Tibial artery (tissue), 4 donors: ENCODE measurements around the gene CTCFL.

Experiments used
- DNase-seq, 2 donors: peaks; one replicate each; pipeline ENCODE4 v3.0.0-alpha.2; 2019
- H3K27ac ChIP-seq, 2 donors: fragments of 200-600 bp; sonication (generic) in 1 of 2; 1 replicate in 1 of 2; 2 replicates in 1 of 2; pipeline ENCODE4 v1.5.1; 2018 to 2019; ENCODE audit warnings: mild to moderate bottlenecking in 1 of 2
- H3K27me3 ChIP-seq, 2 donors: fragments of 200-600 bp; sonication (generic) in 1 of 2; one replicate each; pipeline versions ENCODE4 v1.5.1 to v1.6.0; 2016 to 2019
- H3K36me3 ChIP-seq, 3 donors: fragments of 200-600 bp; sonication (generic) in 2 of 3; one replicate each; pipeline ENCODE4 v1.5.1; 2016 to 2019; ENCODE audit warnings: mild to moderate bottlenecking in 2 of 3
- H3K4me1 ChIP-seq, 4 donors: fragments of 200-600 bp; sonication (generic) in 2 of 4; 1 replicate in 3 of 4; 2 replicates in 1 of 4; pipeline ENCODE4 v1.5.1; 2016 to 2019
- H3K4me3 ChIP-seq, 2 donors: fragments of 200-600 bp; sonication (generic) in 1 of 2; 1 replicate in 1 of 2; 2 replicates in 1 of 2; pipeline ENCODE4 v1.5.1; 2018 to 2019; ENCODE audit warnings: mild to moderate bottlenecking in 2 of 2
- H3K9me3 ChIP-seq, 3 donors: fragments of 200-600 bp; sonication (generic) in 1 of 3; one replicate each; pipeline ENCODE4 v1.5.1; 2016 to 2019
- intact Hi-C: fragments of 100-400 bp; cut with DNase I; formaldehyde crosslinking; loops from one replicate; pipeline ENCODE4 v1.15.0; 2023; ENCODE audit warnings: low total_unique reads
- TF ChIP-seq, protein P1 (sequence below), 2 experiments: fragments of 200-600 bp in 1 of 2; fragments of 450-650 bp in 1 of 2; IDR thresholded peaks; one replicate each; pipeline ENCODE4 v1.5.1; 2017 to 2019; ENCODE audit warnings: antibody characterized with exemption in 2 of 2, mild to moderate bottlenecking in 1 of 2, moderate library complexity in 1 of 2

The CTCFL gene

DNA sequence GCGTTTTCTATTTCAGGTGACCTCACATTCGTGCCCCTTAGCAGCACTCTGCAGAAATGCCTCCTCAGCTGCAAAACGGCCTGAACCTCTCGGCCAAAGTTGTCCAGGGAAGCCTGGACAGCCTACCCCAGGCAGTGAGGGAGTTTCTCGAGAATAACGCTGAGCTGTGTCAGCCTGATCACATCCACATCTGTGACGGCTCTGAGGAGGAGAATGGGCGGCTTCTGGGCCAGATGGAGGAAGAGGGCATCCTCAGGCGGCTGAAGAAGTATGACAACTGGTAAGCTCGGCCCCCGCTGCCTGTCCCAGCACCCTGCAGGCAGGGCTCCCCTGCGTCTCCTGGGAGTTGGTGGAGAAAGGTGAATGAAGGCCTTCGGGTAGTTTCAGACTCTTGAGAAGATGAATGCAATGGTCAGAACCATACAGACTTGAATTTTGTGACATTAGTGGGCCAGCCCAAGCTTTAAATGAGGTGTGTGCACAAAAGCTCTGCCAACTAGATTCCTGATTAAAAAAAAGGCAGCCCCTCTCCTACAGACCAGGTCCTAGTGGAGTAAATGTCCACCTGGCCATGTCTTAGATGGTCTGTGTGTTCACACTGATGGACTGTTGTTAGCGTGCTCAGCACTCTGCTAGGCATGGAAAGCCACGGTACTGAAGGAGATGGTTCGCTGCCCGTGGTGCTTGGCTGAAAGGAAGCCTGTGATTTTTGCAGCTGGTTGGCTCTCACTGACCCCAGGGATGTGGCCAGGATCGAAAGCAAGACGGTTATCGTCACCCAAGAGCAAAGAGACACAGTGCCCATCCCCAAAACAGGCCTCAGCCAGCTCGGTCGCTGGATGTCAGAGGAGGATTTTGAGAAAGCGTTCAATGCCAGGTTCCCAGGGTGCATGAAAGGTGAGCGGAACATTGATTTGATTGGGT, 36.7 kb upstream of the CTCFL start:
- H3K9me3 ChIP-seq: no peaks in the 10 kb centered on the region
- intact Hi-C loops: no loop called here
- TF ChIP-seq, protein P1, sequence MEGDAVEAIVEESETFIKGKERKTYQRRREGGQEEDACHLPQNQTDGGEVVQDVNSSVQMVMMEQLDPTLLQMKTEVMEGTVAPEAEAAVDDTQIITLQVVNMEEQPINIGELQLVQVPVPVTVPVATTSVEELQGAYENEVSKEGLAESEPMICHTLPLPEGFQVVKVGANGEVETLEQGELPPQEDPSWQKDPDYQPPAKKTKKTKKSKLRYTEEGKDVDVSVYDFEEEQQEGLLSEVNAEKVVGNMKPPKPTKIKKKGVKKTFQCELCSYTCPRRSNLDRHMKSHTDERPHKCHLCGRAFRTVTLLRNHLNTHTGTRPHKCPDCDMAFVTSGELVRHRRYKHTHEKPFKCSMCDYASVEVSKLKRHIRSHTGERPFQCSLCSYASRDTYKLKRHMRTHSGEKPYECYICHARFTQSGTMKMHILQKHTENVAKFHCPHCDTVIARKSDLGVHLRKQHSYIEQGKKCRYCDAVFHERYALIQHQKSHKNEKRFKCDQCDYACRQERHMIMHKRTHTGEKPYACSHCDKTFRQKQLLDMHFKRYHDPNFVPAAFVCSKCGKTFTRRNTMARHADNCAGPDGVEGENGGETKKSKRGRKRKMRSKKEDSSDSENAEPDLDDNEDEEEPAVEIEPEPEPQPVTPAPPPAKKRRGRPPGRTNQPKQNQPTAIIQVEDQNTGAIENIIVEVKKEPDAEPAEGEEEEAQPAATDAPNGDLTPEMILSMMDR (IDR thresholded peaks at IDR 0.05): no peak
- H3K4me3 ChIP-seq: no peak overlapping the region
- peaks cover 0 to 6% (median 0%) of the 10 kb centered on the region in 4 donors for H3K4me1 ChIP-seq
- peaks cover 0 to 25% of the 10 kb centered on the region in 2 donors for H3K27me3 ChIP-seq
- H3K27ac ChIP-seq: no peak overlapping the region
- DNase-seq: no peak
- no peaks in the 10 kb centered on the region for H3K36me3 ChIP-seq

DNA sequence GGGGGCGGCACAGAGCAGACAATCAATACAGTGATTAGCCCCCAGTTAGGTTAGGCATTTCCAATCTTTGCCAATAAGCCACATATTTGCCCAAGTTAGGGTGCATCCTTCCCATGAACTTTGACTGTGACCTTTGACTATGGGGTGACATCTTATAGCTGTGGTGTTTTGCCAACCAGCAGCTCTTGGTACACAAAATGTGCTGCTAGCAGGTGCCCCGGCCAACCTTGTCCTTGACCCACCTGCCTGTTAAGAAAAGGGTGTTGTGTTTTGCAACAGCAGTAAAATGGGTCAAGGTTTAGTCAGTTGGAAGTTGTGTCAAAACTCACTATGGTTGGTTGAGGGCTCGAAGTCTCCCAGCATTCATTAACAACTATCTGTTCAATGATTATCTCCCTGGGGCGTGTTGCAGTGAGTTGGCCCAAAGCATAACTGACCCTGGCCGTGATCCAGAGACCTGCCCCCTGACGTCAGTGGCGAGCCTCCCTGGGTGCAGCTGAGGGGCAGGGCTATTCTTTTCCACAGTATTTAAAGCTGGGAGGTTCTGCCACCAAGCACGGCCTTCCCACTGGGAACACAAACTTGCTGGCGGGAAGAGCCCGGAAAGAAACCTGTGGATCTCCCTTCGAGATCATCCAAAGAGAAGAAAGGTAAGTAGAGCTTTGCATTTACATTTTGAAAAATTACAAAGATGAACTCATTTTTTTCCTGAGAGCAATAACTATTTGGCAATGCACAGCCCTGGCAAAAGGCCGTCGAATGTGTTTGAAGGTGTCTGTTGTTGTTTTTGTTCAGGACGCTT, 35.8 kb upstream of the CTCFL start, which contains the start of gene PCK1:
TSS of gene PCK1 (plus strand) at position 557 of the 802 bp plus-strand sequence. CDS start 302 bp downstream, outside the sequence.
- Histone ChIP-seq H3K9me3 (no peaks in the 10 kb centered on the region), H3K36me3 (no peaks in the 10 kb centered on the region), H3K4me3 (no peak within 1 kb of the TSS), H3K4me1 (peaks cover 0 to 6% (median 0%) of the 10 kb centered on the region in 4 donors), H3K27ac (no peak within 1 kb of the TSS), H3K27me3 (peaks cover 0 to 28% of the 10 kb centered on the region in 2 donors)
- intact Hi-C loops: no loop called here
- peak in 1 of 2 donors; percentile 77 for DNase-seq
- TF ChIP-seq, protein P1 (IDR thresholded peaks at IDR 0.05): no peak

DNA sequence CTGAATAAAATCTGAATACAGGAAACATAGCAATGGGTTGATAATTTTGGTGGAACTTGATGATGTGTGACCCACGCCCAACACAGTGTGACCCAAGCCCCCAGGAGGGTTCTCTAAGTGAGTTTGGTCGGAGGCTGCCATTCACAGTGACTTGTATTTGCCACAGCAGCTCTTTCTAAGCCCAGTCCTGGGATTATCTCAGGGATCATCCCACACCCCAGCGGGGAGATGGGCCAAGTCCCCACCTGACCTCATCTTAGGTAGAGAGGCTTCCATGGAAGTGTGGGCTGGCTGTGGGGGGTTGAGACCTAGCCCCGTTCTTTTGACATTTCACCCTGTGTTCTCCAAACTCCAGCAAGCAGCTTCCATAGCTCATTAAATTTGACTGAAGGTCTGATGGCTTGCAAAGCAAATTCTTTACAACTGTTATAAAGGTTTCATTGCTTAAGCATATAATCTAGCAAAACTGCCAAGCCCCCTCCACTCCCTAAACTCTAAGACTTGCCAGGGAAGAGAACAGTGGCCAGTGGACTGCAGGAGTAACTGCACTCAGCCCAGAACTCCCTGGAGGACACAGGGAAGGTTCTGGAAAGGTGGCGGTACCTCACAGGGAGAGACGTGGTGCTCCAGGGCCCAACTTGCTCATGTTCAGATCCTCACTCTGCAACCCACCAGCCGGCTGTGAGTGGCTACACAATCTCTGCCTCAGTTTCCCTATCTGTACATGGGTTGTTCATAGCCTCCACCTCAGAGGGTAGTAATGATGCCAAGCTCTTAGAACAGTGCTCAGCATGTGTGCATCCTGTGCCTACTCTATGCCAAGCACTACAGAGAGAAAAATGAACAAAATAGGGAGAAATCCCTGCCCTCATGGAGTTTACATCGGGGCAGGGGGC, 35.0 kb upstream of the CTCFL start:
- no peak for DNase-seq
- intact Hi-C loops: no loop called here
- H3K27ac ChIP-seq: no peak overlapping the region
- peaks cover 0 to 31% of the 10 kb centered on the region in 2 donors for H3K27me3 ChIP-seq
- TF ChIP-seq, protein P1 (IDR thresholded peaks at IDR 0.05): no peak
- no peaks in the 10 kb centered on the region for H3K36me3 ChIP-seq
- H3K9me3 ChIP-seq: no peaks in the 10 kb centered on the region
- no peak overlapping the region for H3K4me3 ChIP-seq
- H3K4me1 ChIP-seq: peaks cover 0 to 6% (median 0%) of the 10 kb centered on the region in 4 donors

DNA sequence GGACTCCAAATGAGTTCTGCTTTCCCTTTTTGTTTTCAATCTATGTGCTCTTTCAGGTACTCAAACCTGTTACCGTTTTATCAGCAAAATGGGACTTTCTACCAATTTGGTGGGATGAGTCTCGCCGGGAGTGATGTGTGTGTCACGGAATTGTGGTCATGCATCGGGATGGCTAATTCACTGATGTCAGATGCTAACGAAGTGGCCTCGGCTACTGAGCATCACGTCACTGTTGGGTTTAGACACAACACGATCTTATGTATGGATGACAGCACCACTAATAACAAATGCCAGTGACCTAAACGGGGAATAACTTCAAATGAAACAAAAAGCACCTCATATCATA, 34.3 kb upstream of the CTCFL start:
- no peak for DNase-seq
- TF ChIP-seq, protein P1 (IDR thresholded peaks at IDR 0.05): no peak
- Histone ChIP-seq H3K27me3 (peaks cover 0 to 31% of the 10 kb centered on the region in 2 donors), H3K4me3 (no peak overlapping the region), H3K36me3 (no peaks in the 10 kb centered on the region), H3K27ac (no peak overlapping the region), H3K9me3 (no peaks in the 10 kb centered on the region), H3K4me1 (peaks cover 0 to 6% (median 0%) of the 10 kb centered on the region in 4 donors)
- intact Hi-C loops: no loop called here
